Lower leg skin (tissue), 4 donors: ENCODE results near the gene ING4. TPM values are rescaled to one million over a fixed set of nuclear protein-coding genes. Genes with fewer than 3 reads are reported as not detected.

Experiments used
- DNase-seq, 2 donors: peaks; one replicate each; pipeline ENCODE4 v3.0.0-alpha.2; 2019; ENCODE audit warnings: low spot score in 2 of 2
- H3K4me3 ChIP-seq: fragments of 200-600 bp; sonication (generic); 2 replicates; pipeline ENCODE4 v1.5.1; 2017; ENCODE audit warnings: mild to moderate bottlenecking, low read depth; ENCODE audit not compliant: poor library complexity, severe bottlenecking
- POLR2A ChIP-seq, 2 donors: fragments of 450-650 bp; IDR thresholded peaks; one replicate each; pipeline ENCODE4 v1.6.1; 2016 to 2017; ENCODE audit warnings: antibody characterized with exemption in 2 of 2, mild to moderate bottlenecking in 1 of 2, moderate library complexity in 1 of 2
- WGBS, 2 donors: methylation state at CpG; one replicate each; pipeline ENCODE4 v1.1.5; 2018; 5-methylcytosine and 5-hydroxymethylcytosine counted together
- intact Hi-C: fragments of 100-400 bp; cut with DNase I; formaldehyde crosslinking; loops from one replicate; pipeline ENCODE4 v1.15.0; 2023; ENCODE audit warnings: low total_unique reads
- total RNA-seq, 4 donors: library from RNA; depleted of rRNA; stranded (reverse); fragments of >200 nt; gene quantifications; one replicate each; pipeline ENCODE4 v1.1.0, GENCODE V29; 2016
- TF ChIP-seq, protein P1 (sequence below), 3 donors: fragments of 450-650 bp; IDR thresholded peaks; one replicate each; pipeline ENCODE4 v1.5.1; 2016; ENCODE audit warnings: antibody characterized with exemption in 3 of 3, mild to moderate bottlenecking in 3 of 3, moderate library complexity in 2 of 3

Gene ING4
- total RNA-seq, 4 donors from 2014 or later, result 40.8 to 63.6 (median 56.0) TPM

DNA sequence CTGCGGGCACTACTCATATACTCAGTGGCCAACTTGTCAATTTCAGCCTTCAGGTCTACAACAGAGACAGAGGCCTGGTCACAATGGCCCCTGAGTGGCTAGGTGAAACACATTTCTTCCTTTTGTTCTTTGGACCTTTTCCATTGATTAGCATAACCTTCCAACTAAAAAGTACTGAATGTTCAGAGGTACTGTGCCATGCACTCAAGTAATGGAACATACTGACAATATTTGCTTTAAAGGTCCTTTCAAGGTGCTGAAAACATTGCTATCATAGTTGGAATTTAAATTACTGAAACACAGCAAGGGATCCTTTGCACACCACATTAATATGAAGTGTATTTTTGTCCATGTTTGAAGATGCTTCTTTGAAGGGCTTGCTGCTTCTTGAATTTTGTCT, 9.6 kb downstream of the ING4 start:
- 100% methylated on average over 1 of the region's 1 CpG for WGBS, 2 donors
- no peak overlapping the region for H3K4me3 ChIP-seq
- DNase-seq, result no peak
- intact Hi-C loops, result no loop called here
- TF ChIP-seq, protein P1, sequence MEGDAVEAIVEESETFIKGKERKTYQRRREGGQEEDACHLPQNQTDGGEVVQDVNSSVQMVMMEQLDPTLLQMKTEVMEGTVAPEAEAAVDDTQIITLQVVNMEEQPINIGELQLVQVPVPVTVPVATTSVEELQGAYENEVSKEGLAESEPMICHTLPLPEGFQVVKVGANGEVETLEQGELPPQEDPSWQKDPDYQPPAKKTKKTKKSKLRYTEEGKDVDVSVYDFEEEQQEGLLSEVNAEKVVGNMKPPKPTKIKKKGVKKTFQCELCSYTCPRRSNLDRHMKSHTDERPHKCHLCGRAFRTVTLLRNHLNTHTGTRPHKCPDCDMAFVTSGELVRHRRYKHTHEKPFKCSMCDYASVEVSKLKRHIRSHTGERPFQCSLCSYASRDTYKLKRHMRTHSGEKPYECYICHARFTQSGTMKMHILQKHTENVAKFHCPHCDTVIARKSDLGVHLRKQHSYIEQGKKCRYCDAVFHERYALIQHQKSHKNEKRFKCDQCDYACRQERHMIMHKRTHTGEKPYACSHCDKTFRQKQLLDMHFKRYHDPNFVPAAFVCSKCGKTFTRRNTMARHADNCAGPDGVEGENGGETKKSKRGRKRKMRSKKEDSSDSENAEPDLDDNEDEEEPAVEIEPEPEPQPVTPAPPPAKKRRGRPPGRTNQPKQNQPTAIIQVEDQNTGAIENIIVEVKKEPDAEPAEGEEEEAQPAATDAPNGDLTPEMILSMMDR (IDR thresholded peaks at IDR 0.05), result no peak
- no peak for TF ChIP-seq POLR2A (IDR thresholded peaks at IDR 0.05)

DNA sequence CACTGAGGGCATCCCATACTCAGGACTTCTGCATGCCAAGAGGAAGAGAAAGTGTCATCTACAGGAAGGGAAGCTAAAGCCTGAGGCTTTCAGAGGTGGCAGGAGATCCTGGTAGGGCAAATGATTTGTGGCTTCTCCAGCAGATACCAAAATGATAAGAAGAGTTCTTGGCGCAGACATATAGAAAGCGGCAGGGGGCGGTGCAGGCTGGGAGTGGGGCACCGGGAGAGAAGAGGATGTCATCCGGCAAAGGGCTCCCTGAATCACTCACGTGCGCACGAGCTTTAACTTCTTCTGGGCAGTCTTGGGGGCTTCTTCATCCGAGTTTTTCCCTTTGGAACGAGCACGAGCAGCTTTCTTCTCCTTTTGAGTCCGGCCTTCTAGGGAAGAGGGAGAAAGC, 10.5 kb downstream of the ING4 start:
- H3K4me3 ChIP-seq, result no peak overlapping the region
- no peak for DNase-seq
- intact Hi-C loops, result no loop called here
- TF ChIP-seq, protein P1 (IDR thresholded peaks at IDR 0.05), result no peak
- no peak for TF ChIP-seq POLR2A (IDR thresholded peaks at IDR 0.05)
- WGBS, 2 donors, result 84 to 85% methylated on average over 12 of the region's 12 CpGs

DNA sequence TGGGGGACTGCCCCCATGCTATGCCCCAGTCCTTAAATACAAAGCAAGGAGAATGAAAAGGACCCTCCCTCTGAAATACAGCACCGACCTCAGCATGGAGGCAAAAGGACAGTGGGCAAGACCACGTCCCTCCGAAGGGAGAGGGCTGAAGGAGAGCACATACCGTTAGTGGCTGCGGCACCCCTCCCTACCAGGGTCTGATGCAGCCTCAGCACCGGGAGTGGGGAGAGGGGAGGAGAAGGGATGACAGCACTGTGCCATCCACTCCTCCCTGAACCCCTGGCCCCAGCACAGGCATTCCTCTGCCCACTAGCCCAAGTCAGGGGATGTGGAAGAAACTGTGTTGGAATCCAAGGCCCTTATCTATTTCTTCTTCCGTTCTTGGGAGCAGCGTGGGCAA, 12.1 kb downstream of the ING4 start:
- TF ChIP-seq, protein P1 (IDR thresholded peaks at IDR 0.05), result no peak
- WGBS, 2 donors, result 89 to 90% methylated on average over 8 of the region's 8 CpGs
- intact Hi-C loops, result no loop called here
- DNase-seq, result no peak
- H3K4me3 ChIP-seq, result no peak overlapping the region

DNA sequence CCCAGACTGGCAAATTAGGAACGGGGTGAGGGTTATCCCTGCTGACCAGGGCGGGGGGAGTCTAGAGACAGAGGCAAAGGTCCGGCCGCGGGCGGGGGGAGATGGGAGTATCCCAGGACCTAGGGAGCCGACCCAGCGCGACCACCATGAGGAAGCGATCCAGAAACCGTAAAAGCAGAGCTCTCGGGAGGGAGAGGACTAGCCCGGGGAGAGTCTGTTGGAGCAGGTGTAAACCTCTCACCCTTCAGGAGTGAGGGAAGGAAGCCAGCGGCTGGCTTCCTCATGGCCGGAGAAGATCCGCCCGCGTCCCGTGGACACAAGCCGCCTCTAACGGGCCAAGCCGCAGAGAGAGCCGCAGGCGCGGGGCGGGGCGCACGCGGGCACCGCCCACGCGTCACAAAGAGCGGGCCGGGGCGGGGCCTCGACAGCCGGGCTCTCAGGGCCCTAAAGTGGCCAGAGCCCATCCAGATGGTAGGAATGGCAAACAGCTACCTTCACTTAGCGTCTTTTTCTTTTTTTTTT, 15.8 kb downstream of the ING4 start, which contains the start of gene ACRBP:
Gene ACRBP, minus strand, starts transcription at position 350 of the 522 bp plus-strand sequence. Its CDS starts 66 bp downstream, at position 284.
- intact Hi-C loops, result no loop called here
- DNase-seq, result peak; percentile 68 to 95
- TF ChIP-seq, protein P1 (IDR thresholded peaks at IDR 0.05), result no peak
- TF ChIP-seq POLR2A (IDR thresholded peaks at IDR 0.05), result no peak
- H3K4me3 ChIP-seq, result peak within 1 kb of the TSS; percentile 16
- WGBS, 2 donors, result 12 to 21% methylated on average over 28 to 37 of the region's 38 CpGs

DNA sequence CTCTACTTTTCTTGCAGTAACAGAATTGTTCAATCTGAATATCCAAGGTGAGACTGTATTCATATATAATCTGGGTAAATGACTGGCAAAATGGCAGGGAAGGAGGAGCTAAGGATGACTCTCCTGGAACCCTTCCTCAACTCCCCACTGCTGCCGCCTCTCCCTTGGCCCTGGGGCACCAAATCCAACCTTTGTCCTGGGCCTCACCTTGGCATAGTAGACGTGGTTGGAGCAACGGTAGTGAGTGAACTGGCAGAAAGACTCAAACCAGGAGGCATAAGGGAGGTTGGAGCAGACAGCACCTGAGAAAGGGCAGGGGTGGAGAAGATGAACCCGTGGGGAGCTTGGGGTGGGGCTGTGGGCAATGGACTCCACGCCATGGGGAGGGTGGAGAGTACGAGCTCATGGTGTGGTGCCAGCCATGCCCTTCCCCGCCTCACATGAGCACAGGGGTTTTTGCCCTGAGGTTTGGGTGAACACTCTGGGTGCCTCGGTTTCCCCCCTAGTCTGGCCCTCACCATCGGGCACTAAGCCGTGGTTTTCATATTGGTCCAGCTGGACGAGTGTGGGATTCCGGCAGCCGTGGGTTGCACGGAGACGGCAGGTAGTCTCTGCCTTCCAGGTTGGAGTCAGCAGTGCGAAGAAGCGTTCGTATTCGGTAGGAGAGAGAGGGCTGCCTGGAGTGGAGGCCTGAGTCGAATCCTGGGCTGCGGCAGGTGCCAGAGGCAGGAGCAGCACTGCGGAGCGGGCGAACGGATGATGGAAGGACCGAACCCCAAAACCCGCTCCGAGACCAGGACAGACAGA, 16.4 kb downstream of the ING4 start:
- 61 to 63% methylated on average over 27 to 28 of the region's 28 CpGs for WGBS, 2 donors
- no peak for DNase-seq
- H3K4me3 ChIP-seq, result peak overlapping the region; percentile 16
- TF ChIP-seq, protein P1 (IDR thresholded peaks at IDR 0.05), result no peak
- TF ChIP-seq POLR2A (IDR thresholded peaks at IDR 0.05), result no peak
- intact Hi-C loops, result no loop called here
